ENCODE measurements around the gene PPIL3.
A peak's percentile ranks its signal among the peaks of the same experiment; 100 is the strongest.

Gene PPIL3

DNA sequence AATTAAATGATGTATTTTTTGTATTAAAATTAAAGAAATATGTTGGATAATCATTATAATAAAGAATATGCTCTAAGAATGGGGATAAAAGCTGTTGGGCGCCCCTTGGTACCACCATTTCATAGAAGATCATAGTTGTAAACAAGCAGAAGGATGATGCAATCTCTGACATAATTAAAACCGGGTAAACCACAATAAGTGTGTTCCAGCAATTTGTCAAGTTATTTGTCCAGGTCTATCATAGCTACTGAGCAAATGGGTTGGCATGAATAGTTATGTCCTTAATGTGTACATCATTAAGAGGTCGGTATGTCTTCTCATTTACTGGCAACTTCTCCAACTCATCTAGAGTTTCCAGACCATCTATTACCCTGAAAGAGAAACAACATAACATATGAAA, 17.7 kb downstream of the PPIL3 start:
- TF ChIP-seq, protein P1, sequence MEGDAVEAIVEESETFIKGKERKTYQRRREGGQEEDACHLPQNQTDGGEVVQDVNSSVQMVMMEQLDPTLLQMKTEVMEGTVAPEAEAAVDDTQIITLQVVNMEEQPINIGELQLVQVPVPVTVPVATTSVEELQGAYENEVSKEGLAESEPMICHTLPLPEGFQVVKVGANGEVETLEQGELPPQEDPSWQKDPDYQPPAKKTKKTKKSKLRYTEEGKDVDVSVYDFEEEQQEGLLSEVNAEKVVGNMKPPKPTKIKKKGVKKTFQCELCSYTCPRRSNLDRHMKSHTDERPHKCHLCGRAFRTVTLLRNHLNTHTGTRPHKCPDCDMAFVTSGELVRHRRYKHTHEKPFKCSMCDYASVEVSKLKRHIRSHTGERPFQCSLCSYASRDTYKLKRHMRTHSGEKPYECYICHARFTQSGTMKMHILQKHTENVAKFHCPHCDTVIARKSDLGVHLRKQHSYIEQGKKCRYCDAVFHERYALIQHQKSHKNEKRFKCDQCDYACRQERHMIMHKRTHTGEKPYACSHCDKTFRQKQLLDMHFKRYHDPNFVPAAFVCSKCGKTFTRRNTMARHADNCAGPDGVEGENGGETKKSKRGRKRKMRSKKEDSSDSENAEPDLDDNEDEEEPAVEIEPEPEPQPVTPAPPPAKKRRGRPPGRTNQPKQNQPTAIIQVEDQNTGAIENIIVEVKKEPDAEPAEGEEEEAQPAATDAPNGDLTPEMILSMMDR (conservative IDR thresholded peaks at IDR 0.05; ENCODE audit: control insufficient read depth, insufficient read depth, low read depth, low read length): no peak
- peak; percentile 60 for DNase-seq (ENCODE audit: low read depth)
- H3K4me3 ChIP-seq (ENCODE audit: control insufficient read depth, low read depth, low read length): no peak overlapping the region

DNA sequence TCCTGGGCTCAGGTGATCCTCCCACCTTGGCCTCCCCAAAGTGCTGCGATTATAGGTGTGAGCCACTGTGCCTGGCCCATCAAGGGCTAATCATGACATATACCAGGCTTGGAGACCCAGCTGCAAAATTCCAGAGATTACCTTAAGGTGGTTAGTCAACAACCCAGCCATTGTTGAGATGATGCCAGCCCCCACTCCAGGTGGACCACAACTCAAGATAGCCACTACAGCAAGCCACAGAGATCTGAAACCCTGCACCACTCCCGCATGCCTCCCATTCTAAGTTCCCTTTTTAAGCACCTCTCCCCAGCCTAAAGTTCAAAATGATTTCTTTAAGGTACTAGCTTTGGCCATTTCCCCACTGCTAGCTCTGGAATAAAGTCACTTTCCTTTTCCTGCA, 19.9 kb downstream of the PPIL3 start:
- H3K4me3 ChIP-seq (ENCODE audit: control insufficient read depth, low read depth, low read length): no peak overlapping the region
- TF ChIP-seq, protein P1 (conservative IDR thresholded peaks at IDR 0.05; ENCODE audit: control insufficient read depth, insufficient read depth, low read depth, low read length): no peak
- DNase-seq (ENCODE audit: low read depth): no peak

DNA sequence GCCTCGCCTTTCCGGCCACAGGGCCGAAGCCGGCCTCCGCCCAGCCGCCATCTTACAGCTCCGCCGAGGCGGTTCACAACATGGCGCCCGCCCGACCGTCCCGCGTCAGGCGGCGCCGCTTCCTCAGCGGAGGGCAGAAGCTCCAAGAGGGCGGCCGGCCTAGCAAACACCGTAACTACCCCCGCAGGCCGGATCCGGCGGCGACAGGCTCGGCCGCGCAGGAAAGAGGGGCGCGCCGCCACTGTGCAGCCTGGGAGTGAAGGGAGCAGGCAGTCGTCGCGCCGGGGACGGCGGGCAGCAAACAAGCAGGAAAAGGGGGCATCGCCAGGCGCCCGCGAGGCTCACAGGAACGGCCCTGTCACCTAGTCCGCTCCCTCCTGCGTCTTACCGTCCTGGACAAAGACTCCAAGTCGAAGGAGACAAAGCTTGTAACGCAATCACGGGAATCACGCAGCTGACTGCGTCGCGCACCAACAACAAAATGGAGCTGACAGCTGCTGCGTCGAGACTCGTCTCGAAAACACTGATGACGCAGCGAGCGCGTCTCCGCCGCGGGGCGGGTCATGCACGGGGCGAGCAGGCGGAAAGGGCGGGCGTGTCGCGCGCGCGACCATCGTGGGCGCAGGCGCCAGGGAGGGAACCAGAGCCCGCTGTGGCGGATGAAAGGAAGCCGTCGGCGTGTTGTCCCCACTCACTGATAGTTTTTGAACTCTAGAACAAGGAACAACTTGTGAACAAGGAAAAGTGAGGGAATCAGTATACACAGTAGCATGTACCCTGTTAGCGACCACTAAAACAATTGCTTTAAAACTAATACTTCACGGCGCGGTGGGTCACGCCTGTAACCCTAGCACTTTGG, 24.5 kb downstream of the PPIL3 start, which contains the start of gene CLK1:
Gene CLK1 (minus strand): TSS at position 483 of the 859 bp plus-strand sequence. CDS start 2,796 bp downstream, outside the sequence.
- DNase-seq (ENCODE audit: low read depth): peak; percentile 92
- H3K4me3 ChIP-seq (ENCODE audit: control insufficient read depth, low read depth, low read length): peak within 1 kb of the TSS; percentile 98
- TF ChIP-seq, protein P1 (conservative IDR thresholded peaks at IDR 0.05; ENCODE audit: control insufficient read depth, insufficient read depth, low read depth, low read length): no peak

DNA sequence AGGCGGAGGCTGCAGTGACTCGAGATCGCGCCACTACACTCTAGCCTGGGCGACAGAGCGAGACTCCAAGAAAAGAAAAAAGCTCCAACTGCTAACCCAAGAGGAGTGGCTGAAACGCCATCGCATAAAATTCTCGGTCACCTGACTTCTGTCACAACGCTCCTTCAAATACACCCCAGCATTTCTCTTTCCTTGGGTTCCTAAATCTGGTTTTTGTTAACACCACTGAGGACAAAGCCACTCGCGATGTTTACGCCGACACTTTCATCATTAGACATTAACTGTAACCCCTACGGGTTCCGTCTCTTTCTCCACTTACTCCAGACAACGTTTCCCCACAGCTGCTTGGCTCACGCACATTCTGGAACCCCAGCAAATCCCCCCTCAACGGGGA, 25.1 kb downstream of the PPIL3 start:
- TF ChIP-seq, protein P1 (conservative IDR thresholded peaks at IDR 0.05; ENCODE audit: control insufficient read depth, insufficient read depth, low read depth, low read length): no peak
- peak; percentile 30 for DNase-seq (ENCODE audit: low read depth)
- peak overlapping the region; percentile 98 for H3K4me3 ChIP-seq (ENCODE audit: control insufficient read depth, low read depth, low read length)

DNA sequence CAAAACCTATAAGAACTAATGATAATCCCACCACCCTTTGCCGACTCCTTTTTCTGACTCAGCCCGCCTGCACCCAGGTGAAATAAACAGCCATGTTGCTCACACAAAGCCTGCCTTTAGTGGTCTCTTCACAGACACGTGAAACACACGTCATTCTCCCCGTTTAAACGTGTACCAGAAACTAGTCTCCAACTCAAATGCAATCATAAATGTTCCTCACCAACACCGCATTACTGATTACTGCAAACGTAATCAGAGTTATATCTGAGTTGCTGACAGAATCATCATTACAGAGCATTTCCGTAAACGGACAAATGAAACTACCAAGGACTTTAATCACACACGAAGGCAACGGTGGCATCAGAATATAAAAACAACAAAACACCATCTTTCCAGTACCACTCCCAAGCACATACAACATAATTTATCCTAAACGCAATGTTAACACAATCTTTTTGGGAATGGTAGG, 26.3 kb downstream of the PPIL3 start:
- TF ChIP-seq, protein P1 (conservative IDR thresholded peaks at IDR 0.05; ENCODE audit: control insufficient read depth, insufficient read depth, low read depth, low read length): no peak
- peak overlapping the region; percentile 98 for H3K4me3 ChIP-seq (ENCODE audit: control insufficient read depth, low read depth, low read length)
- DNase-seq (ENCODE audit: low read depth): peak; percentile 84

DNA sequence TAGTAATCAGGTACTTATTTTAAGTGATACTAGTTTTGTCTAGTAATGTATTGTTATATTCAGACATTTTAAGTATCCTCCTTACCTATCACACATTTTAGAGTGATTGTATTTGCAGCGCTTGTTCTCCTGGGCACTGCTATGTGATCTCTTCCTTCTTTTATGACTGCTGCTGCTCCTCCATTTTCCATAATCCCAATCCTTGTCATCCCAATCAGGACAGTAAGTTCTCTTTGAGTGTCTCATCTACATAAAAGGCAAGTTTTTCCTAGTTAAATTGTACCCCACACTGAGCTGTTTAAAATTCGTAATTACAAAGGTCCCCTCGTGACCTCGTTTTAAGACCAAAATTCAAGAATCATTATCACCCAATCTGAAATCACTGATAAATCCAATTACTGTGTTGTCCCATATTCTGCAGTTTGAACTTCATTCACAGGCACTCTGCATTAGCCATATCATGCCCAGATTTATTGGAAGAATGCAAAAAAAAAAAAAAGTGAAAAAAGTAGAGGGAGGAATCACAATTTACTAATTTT, 27.2 kb downstream of the PPIL3 start:
- TF ChIP-seq, protein P1 (conservative IDR thresholded peaks at IDR 0.05; ENCODE audit: control insufficient read depth, insufficient read depth, low read depth, low read length): no peak
- no peak for DNase-seq (ENCODE audit: low read depth)
- peak overlapping the region; percentile 98 for H3K4me3 ChIP-seq (ENCODE audit: control insufficient read depth, low read depth, low read length)
